ENCODE data around the gene DNAH11.

- no peak for TF ChIP-seq REST (IDR thresholded peaks at IDR 0.05; ENCODE audit: low read depth)
- no peak for TF ChIP-seq CEBPB (IDR thresholded peaks at IDR 0.05)
- no peak for TF ChIP-seq NFIC (IDR thresholded peaks at IDR 0.05)
- no peak for TF ChIP-seq TAF1 (IDR thresholded peaks at IDR 0.05; ENCODE audit: low read depth)
Observed at GRCh38 chr7:21605008-21605585, 62.3 kb downstream of the DNAH11 start.

All from Ishikawa (cell line).